Activated T-cell treated with anti-CD3 and anti-CD28 coated beads for 24 hours (primary cell): ENCODE measurements around the gene NUDT9.
"Not testable (repeated sequence)": the region's sequence is repeated elsewhere in the genome, so short reads cannot be mapped to it uniquely, and the experiment has no call there.

ENCODE experiments used
- DNase-seq: peaks from one replicate; pipeline ENCODE4 v3.0.0-alpha.2; 2020; ENCODE audit warnings: low read depth

The NUDT9 gene

GRCh38 chr4:87409420-87409939, 12.9 kb upstream of the NUDT9 start:
- DNase-seq: no peak

- no peak for DNase-seq
These were observed 12.2 kb upstream of the NUDT9 start for GRCh38 chr4:87410157-87410556.

GRCh38 chr4:87410679-87411078, 11.7 kb upstream of the NUDT9 start:
- DNase-seq: no peak

GRCh38 chr4:87414816-87415215, 7.6 kb upstream of the NUDT9 start:
- DNase-seq: no peak

- DNase-seq: no peak
These were observed 5.4 kb upstream of the NUDT9 start for GRCh38 chr4:87416965-87417364.

- not testable (repeated sequence) for DNase-seq
These were observed 4.0 kb upstream of the NUDT9 start for GRCh38 chr4:87418410-87418809.

GRCh38 chr4:87419578-87420249, 2.7 kb upstream of the NUDT9 start:
- DNase-seq: no peak

- no peak for DNase-seq
These were observed 2.0 kb upstream of the NUDT9 start for GRCh38 chr4:87420276-87420830.

- no peak for DNase-seq
These were observed 1.1 kb downstream of the NUDT9 start for GRCh38 chr4:87423317-87424098.

- not testable (repeated sequence) for DNase-seq
These were observed 1.7 kb downstream of the NUDT9 start for GRCh38 chr4:87424099-87424543.

GRCh38 chr4:87425711-87426110, 3.3 kb downstream of the NUDT9 start:
- DNase-seq: no peak

GRCh38 chr4:87426865-87427517, 4.6 kb downstream of the NUDT9 start:
- no peak for DNase-seq

GRCh38 chr4:87427518-87427868, 5.1 kb downstream of the NUDT9 start:
- no peak for DNase-seq

GRCh38 chr4:87428979-87429378, 6.6 kb downstream of the NUDT9 start:
- DNase-seq: no peak

- no peak for DNase-seq
These were observed 7.7 kb downstream of the NUDT9 start for GRCh38 chr4:87430038-87430437.

GRCh38 chr4:87433342-87433741, 11.0 kb downstream of the NUDT9 start:
- DNase-seq: no peak

- DNase-seq: no peak
These were observed 20.5 kb downstream of the NUDT9 start for GRCh38 chr4:87442889-87443288.

- no peak for DNase-seq
These were observed 22.4 kb downstream of the NUDT9 start for GRCh38 chr4:87444741-87445140.

GRCh38 chr4:87445964-87446363, 23.6 kb downstream of the NUDT9 start:
- DNase-seq: no peak

GRCh38 chr4:87446375-87446774, 24.0 kb downstream of the NUDT9 start:
- DNase-seq: not testable (repeated sequence)

- DNase-seq: no peak
These were observed 29.2 kb downstream of the NUDT9 start for GRCh38 chr4:87451537-87451936.

- no peak for DNase-seq
These were observed 36.5 kb downstream of the NUDT9 start for GRCh38 chr4:87458913-87459312.

- no peak for DNase-seq
These were observed 38.9 kb downstream of the NUDT9 start for GRCh38 chr4:87461281-87461700.
